Right lobe of liver (tissue), 6 donors: ENCODE data around the gene GATD1. TPM values are rescaled to one million over a fixed set of nuclear protein-coding genes. Genes with fewer than 3 reads are reported as not detected.

ENCODE experiments used
- ATAC-seq, 4 donors: fragments of 200-7000 bp; cut with Tn5 transposase; one replicate each; pipeline ENCODE4 v1.9.1; 2020; ENCODE audit warnings: mild to moderate bottlenecking in 4 of 4, moderate library complexity in 4 of 4
- DNase-seq, 3 donors: peaks; one replicate each; pipeline ENCODE4 v3.0.0-alpha.2; 2020
- H3K27ac ChIP-seq, 3 donors: fragments of 200-600 bp; one replicate each; pipeline ENCODE4 v1.8.0; 2022
- H3K27me3 ChIP-seq, 2 donors: fragments of 200-600 bp; one replicate each; pipeline ENCODE4 v1.8.0; 2022
- H3K36me3 ChIP-seq, 4 donors: fragments of 200-600 bp; sonication (generic) in 1 of 4; one replicate each; pipeline versions ENCODE4 v1.5.1 to v1.8.0; 2017 to 2022; ENCODE audit warnings: control low read depth in 1 of 4
- H3K4me1 ChIP-seq, 4 donors: fragments of 200-600 bp; sonication (generic) in 1 of 4; one replicate each; pipeline versions ENCODE4 v1.5.1 to v1.8.0; 2017 to 2022; ENCODE audit warnings: control low read depth in 1 of 4
- H3K4me3 ChIP-seq, 3 donors: fragments of 200-600 bp; one replicate each; pipeline ENCODE4 v1.8.0; 2022
- H3K9me3 ChIP-seq, 4 donors: fragments of 200-600 bp; sonication (generic) in 1 of 4; one replicate each; pipeline versions ENCODE4 v1.5.1 to v1.8.0; 2017 to 2022; ENCODE audit warnings: control low read depth in 1 of 4
- POLR2A ChIP-seq: fragments of 450-650 bp; IDR thresholded peaks from one replicate; pipeline ENCODE4 v1.6.1; 2017; ENCODE audit warnings: antibody characterized with exemption, mild to moderate bottlenecking
- WGBS: methylation state at CpG from one replicate; pipeline ENCODE4 v1.1.6; 2018; ENCODE audit warnings: low coverage, low lambda C conversion rate; ENCODE audit not compliant: insufficient coverage; ENCODE audit errors: missing lambda C conversion rate; 5-methylcytosine and 5-hydroxymethylcytosine counted together
- intact Hi-C, 2 donors: fragments of 100-400 bp; cut with DNase I; formaldehyde crosslinking; loops; one replicate each; pipeline versions ENCODE4 v1.11.2 to v1.14.1; 2022
- total RNA-seq, 6 experiments: library from RNA; depleted of rRNA in 2 of 6; stranded (reverse); fragments of >200 nt in 2 of 6; fragmentation: NEBNext Ultra II Directional in 3 of 6; extraction: Animal tissue kit (Norgen Biotek cat#: 25700) in 3 of 6; gene quantifications; one replicate each; pipeline versions ENCODE4 v1.1.0 to v1.2.4, GENCODE V29; 2016 to 2023
- TF ChIP-seq, protein P1 (sequence below), 4 donors: fragments of 200-600 bp in 3 of 4; fragments of 450-650 bp in 1 of 4; IDR thresholded peaks; one replicate each; pipeline versions ENCODE4 v1.5.1 to v1.8.0; 2016 to 2022; ENCODE audit warnings: antibody characterized with exemption in 4 of 4, mild to moderate bottlenecking in 2 of 4
- donor health status: DM: no; HTN: yes; CAD: no.
- donor health status: DM: no; HTN: no; CAD: no.
- donor health status: DM: no; HTN: no; CAD: no.
- donor health status: DM: no; HTN: yes; CAD: no.
- donor health status: DM: no; HTN: yes; CAD: no.

The GATD1 gene
- total RNA-seq, 6 experiments from 2014 or later = 15.8 to 31.9 (median 27.7) TPM

DNA sequence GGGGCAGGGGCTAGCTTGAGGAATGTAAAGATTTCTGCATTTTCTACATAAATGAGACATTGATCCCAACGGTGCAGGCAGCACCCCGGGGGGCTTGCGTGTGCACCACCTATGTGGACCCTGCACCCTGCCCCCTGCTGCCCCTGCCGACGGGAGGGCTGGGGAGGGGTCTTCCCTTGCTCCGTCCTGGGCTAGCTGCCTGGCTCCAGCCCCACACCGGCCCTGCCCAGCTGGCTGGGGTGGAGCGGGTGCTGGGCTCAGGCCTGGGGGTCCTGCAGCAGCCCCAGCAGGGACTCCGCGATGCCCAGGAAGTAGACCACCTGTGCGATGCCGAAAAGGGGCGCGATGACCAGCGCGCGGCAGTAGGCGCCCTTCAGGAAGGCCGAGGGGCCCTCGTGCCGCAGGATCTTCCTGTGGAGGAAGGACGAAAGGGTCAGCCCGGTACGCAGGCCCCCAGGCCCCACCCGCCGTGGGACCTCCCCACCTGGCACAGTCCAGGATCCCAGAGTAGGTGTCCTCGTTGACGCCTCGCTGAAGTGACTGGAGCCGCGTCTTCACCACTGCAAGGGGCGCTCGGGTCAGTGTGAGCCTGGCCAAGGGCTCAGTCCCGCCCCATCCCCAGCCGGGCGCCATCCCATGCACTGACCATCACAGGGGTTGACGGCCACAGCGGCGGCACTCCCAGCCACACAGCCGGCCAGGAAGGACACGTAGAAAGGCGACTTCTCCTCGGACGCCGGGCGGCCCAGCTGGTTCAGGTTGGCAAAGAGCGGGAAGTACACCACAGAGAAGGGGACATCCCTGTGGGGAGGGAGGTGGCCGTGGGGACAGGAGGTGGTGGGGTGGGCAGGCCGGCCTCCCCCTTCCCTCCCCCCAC lies 14.6 kb upstream of the GATD1 start:
- Histone ChIP-seq H3K4me1 (peaks cover 0 to 18% (median 6%) of the 10 kb centered on the region in 4 donors), H3K27ac (no peak overlapping the region), H3K9me3 (no peaks in the 10 kb centered on the region), H3K27me3 (no peaks in the 10 kb centered on the region), H3K4me3 (no peak overlapping the region), H3K36me3 (peaks cover 0 to 5% (median 0%) of the 10 kb centered on the region in 4 donors)
- TF ChIP-seq, protein P1, sequence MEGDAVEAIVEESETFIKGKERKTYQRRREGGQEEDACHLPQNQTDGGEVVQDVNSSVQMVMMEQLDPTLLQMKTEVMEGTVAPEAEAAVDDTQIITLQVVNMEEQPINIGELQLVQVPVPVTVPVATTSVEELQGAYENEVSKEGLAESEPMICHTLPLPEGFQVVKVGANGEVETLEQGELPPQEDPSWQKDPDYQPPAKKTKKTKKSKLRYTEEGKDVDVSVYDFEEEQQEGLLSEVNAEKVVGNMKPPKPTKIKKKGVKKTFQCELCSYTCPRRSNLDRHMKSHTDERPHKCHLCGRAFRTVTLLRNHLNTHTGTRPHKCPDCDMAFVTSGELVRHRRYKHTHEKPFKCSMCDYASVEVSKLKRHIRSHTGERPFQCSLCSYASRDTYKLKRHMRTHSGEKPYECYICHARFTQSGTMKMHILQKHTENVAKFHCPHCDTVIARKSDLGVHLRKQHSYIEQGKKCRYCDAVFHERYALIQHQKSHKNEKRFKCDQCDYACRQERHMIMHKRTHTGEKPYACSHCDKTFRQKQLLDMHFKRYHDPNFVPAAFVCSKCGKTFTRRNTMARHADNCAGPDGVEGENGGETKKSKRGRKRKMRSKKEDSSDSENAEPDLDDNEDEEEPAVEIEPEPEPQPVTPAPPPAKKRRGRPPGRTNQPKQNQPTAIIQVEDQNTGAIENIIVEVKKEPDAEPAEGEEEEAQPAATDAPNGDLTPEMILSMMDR (IDR thresholded peaks at IDR 0.05) = no peak
- TF ChIP-seq POLR2A = no peak
- intact Hi-C loops = no loop called here
- no peak for ATAC-seq
- DNase-seq = peak in 1 of 3 donors; percentile 54
- WGBS = 84% methylated on average over 7 of the region's 49 CpGs

DNA sequence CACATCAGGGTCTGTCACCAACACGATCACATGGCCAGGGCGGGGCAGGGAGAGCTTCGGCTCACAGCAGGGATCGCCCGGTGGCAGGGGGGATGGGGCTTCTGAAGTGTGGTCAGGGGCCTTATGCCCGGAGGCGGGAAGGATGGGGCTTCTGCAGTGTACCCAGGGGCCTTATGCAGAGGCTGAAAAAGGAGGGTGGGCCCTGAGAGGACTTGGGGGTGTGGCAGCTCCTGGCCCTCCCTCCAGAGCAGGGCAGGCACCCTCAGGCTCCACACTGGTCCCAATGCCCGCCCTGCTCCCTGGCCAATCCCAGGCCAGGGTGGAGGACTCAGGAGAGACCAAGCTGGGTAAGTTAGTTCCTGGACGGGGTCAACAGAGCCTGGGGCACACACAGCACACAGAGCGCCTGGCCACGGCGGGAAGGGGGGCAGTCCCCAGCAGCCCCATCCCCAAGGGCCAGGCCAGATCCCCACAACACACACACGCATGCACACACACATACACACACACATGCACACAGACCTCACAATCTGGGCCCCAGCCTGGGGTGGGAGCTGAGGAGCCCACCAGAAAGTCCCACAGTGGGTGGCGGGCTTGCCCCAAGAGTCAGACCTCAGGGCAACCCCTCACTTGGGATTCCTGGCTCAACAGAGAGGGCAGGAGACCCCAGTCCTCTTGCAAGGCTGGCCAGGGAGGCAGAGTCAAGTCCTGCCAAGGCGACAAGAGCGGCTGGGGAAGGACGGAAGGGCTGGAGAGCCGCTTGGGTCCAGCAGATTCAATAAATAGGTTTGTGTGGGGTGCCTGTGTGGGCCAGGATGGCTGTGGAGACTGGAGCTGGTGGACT lies 13.7 kb upstream of the GATD1 start:
- intact Hi-C loops = no loop called here
- Histone ChIP-seq H3K27ac (no peak overlapping the region), H3K4me1 (peaks cover 0 to 12% (median 0%) of the 10 kb centered on the region in 4 donors), H3K9me3 (no peaks in the 10 kb centered on the region), H3K36me3 (peaks cover 0 to 5% (median 0%) of the 10 kb centered on the region in 4 donors), H3K4me3 (no peak overlapping the region), H3K27me3 (no peaks in the 10 kb centered on the region)
- 52% methylated on average over 6 of the region's 18 CpGs for WGBS
- no peak for TF ChIP-seq POLR2A
- DNase-seq = no peak
- peak; percentile 4 to 29 (median 17) for ATAC-seq

DNA sequence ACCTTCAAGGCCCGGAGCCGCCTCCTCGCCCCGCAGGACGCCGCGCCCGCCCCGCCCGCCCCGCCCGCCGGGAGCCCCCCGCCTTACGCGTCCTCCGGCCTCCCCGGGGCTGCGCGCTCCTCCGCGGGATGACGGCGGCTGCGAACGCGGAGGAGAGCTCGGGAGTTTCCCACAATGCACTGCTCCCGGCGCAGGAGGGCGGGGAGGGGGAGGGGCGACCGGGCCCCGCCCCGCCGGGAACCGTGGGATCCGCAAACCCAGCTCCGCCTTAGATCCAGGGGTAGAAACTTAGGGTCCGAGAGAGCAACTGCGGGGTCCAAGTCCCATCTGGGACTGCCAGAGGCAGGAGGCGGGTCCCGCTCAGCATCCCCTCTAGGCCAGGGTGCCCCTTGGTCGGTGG lies 12.7 kb upstream of the GATD1 start, which contains the start of gene CEND1:
Gene CEND1 (minus strand): TSS at position 148 of the 400 bp plus-strand sequence. CDS start 1,514 bp downstream, outside the sequence.
- 10% methylated on average over 2 of the region's 44 CpGs for WGBS
- ATAC-seq = peak; percentile 7 to 38 (median 26)
- no peak within 1 kb of the TSS for H3K27ac ChIP-seq
- no peak within 1 kb of the TSS for H3K4me3 ChIP-seq
- intact Hi-C loops = no loop called here
- peaks cover 0 to 5% (median 0%) of the 10 kb centered on the region in 4 donors for H3K36me3 ChIP-seq
- DNase-seq = no peak
- H3K4me1 ChIP-seq = peaks cover 0 to 11% (median 0%) of the 10 kb centered on the region in 4 donors
- no peaks in the 10 kb centered on the region for H3K9me3 ChIP-seq
- TF ChIP-seq, protein P1 (IDR thresholded peaks at IDR 0.05) = no peak
- TF ChIP-seq POLR2A = no peak
- no peaks in the 10 kb centered on the region for H3K27me3 ChIP-seq

DNA sequence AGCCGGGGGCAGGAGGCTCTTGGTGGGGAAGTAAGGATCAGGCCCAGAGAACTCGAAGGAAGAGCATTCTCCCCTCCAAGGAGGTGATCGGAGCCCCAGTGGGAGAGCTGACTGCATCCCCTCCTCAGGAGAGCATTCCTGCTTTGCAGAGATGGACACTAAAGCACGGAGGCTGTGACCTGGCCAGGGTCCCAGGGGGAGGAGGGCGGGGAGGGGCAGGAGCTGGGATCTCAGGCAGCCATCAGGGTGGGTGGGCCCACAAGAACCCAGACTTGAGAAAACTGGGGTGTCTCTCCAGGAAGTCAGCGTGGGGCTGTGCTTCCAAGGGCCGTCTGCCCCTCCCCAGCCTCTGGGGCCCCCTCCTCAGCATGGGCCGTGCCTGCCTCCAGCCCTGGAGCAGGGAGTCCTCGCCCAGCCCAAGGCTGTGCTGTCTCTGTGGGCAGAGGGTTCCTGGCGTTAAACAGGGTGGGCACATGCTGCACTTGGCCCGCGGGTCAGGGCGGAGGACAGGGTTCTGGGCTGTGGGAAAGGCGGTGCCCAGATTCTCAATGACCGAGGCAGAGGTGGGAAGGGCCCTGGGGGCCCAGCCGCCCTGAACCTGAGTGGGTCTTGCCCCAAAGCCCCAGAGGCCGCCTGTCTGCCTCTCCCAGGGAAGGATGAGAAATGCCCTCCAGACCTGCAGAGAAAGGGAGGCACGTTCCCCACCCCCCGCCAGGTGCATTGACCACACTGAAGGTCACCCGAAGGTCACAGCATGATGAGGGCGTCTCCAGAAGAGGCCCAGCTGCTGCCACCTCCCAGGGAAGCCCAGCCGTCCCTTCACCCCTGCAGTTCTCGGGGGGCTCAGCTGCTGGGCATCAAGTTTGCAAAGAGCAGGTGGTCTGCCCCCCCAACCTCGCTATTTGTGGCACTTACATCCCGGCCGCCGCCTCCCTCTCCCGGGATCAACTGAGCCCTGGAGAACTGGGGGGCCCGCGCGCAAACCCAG lies 12.0 kb upstream of the GATD1 start:
- DNase-seq = peak in 1 of 3 donors; percentile 16
- intact Hi-C loops = no loop called here
- 16% methylated on average over 9 of the region's 31 CpGs for whole genome bisulfite sequencing
- H3K4me3 ChIP-seq = no peak overlapping the region
- peaks cover 0 to 4% (median 0%) of the 10 kb centered on the region in 4 donors for H3K4me1 ChIP-seq
- peaks cover 0 to 7% (median 0%) of the 10 kb centered on the region in 4 donors for H3K36me3 ChIP-seq
- no peak overlapping the region for H3K27ac ChIP-seq
- TF ChIP-seq, protein P1 (IDR thresholded peaks at IDR 0.05) = no peak
- TF ChIP-seq POLR2A = no peak
- ATAC-seq = peak in 3 of 4 donors; percentile 3 to 13 (median 4)
- no peaks in the 10 kb centered on the region for H3K9me3 ChIP-seq
- H3K27me3 ChIP-seq = no peaks in the 10 kb centered on the region
